ENCODE results near the gene ANKRD29. TPM values are rescaled to one million over a fixed set of nuclear protein-coding genes. Genes with fewer than 3 reads are reported as not detected.
"Not testable (repeated sequence)": the region's sequence is repeated elsewhere in the genome, so short reads cannot be mapped to it uniquely, and the experiment has no call there.

The ANKRD29 gene
- polyA plus RNA-seq, 1 donor, result 6.1 TPM

DNA sequence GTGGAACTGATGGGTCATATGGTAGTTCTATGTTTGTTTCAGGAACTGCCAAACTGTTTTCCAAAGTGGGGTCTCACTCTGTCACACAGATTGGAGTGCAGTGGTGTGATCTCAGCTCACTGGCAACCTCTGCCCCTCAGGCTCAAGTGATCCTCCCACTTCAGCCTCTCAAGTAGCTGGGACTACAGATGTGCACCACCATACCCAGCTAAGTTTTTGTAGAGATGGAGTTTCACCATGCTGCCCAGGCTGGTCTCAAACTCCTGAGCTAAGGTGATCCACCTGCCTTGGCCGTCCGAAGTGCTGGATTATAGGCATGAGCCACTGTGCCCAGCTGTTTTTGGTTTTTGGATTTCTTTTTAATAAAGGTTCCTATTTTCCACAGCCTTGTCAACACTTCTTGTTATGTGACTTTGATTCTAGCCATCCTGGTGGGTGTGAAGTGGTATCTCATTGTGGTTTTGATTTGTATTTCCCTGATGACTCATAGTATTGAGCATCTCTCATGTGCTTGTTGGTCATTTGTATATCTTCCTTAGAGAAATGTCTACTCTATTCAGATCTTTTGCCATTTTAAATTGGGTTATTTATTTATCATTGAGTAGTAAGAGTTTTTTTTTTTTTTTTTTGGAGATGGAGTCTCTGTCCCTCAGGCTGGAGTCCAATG lies 99.2 kb downstream of the ANKRD29 start:
- no CpG with 5 or more reads among the region's 2 CpGs for WGBS (ENCODE audit: insufficient coverage, low lambda C conversion rate)
- Histone ChIP-seq H3K36me3 (ENCODE audit: control insufficient read depth, insufficient read depth, low read length) (peaks cover 43% of the 10 kb centered on the region), H3K4me1 (ENCODE audit: control insufficient read depth, insufficient read depth, low read length) (peaks cover 11% of the 10 kb centered on the region), H3K27ac (ENCODE audit: low read length) (no peak overlapping the region), H3K4me3 (ENCODE audit: low read length) (no peak overlapping the region), H3K9me3 (ENCODE audit: control insufficient read depth, low read depth, low read length) (no peaks in the 10 kb centered on the region), H3K27me3 (ENCODE audit: control insufficient read depth, insufficient read depth, low read length) (no peaks in the 10 kb centered on the region)
- DNase-seq, result no peak

DNA sequence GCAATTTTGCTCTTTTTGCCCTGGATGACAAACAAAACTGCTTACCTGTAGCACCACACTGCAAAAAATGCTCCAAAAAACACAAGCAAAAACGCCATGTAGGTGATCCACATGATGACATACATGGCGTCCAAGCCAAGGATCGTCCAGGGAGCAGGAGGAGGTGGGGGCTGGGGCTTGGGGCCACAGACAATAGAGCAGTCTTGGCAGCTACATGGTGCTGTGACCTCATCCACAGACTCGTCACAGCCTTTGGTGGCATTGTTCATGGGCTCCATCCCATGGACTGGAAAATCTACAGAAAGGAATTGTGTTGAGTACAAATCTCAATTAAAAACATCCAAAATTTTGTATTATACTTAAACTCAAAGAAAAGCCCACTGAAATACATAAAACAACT lies 102.5 kb downstream of the ANKRD29 start:
- no peaks in the 10 kb centered on the region for H3K4me1 ChIP-seq (ENCODE audit: control insufficient read depth, insufficient read depth, low read length)
- H3K36me3 ChIP-seq (ENCODE audit: control insufficient read depth, insufficient read depth, low read length), result peaks cover 56% of the 10 kb centered on the region
- H3K4me3 ChIP-seq (ENCODE audit: low read length), result no peak overlapping the region
- no CpG with 5 or more reads among the region's 4 CpGs for WGBS (ENCODE audit: insufficient coverage, low lambda C conversion rate)
- H3K9me3 ChIP-seq (ENCODE audit: control insufficient read depth, low read depth, low read length), result no peaks in the 10 kb centered on the region
- no peak for DNase-seq
- H3K27me3 ChIP-seq (ENCODE audit: control insufficient read depth, insufficient read depth, low read length), result no peaks in the 10 kb centered on the region
- H3K27ac ChIP-seq (ENCODE audit: low read length), result no peak overlapping the region

DNA sequence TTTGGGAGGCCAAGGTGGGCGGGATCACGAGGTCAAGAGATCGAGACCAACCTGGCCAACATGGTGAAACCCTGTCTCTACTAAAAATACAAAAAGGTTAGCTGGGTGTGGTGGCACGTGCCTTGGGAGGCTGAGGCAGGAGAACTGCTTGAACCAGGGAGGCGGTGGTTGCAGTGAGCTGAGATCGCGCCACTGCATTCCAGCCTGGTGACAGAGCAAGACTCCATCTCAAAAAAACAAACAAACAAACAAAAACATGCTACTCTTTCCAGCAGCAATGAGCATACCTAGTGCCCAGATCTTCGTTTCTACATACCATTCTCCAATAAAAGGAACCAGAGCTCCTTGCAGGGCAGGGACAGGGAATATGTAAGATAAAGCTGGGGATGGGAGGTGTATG lies 105.2 kb downstream of the ANKRD29 start:
- not testable (repeated sequence) for H3K27ac ChIP-seq (ENCODE audit: low read length); H3K9me3 ChIP-seq (ENCODE audit: control insufficient read depth, low read depth, low read length); H3K27me3 ChIP-seq (ENCODE audit: control insufficient read depth, insufficient read depth, low read length); H3K4me3 ChIP-seq (ENCODE audit: low read length); H3K4me1 ChIP-seq (ENCODE audit: control insufficient read depth, insufficient read depth, low read length); DNase-seq
- WGBS (ENCODE audit: insufficient coverage, low lambda C conversion rate), result no CpG with 5 or more reads among the region's 8 CpGs
- peaks cover 71% of the 10 kb centered on the region for H3K36me3 ChIP-seq (ENCODE audit: control insufficient read depth, insufficient read depth, low read length)

DNA sequence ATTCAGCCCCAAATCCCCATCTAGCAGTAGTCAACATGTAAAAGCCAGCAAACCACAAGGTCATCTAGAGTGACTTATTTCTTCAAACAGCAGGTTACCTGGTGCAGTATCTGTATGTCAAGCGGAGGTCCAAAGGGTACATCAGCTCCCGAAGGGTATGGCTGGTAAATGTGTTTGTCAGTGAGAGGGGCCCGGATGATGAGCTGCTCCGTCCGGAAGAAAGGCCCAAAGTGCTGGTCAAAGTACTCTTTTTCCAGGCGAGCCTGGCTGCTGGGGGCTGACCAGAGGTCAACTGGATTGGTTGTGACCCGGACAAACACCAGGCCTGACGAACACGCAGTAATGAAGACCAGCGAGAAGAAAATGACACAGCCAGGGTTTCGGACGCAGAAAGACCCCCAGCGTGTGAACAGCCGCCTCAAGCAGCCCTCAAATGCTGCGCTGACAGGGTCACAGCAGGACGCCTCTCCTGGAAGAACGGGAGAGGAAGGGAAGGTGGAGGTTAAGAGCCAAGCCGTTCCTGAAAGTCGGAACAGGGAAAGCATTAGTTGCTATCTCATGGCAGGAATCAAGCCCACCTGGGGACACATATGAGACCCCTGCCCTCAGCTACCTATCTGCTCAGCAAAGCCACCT lies 106.4 kb downstream of the ANKRD29 start:
- DNase-seq, result peak in 1 of 2 donors; percentile 46
- Histone ChIP-seq H3K4me1 (ENCODE audit: control insufficient read depth, insufficient read depth, low read length) (no peaks in the 10 kb centered on the region), H3K27me3 (ENCODE audit: control insufficient read depth, insufficient read depth, low read length) (no peaks in the 10 kb centered on the region), H3K4me3 (ENCODE audit: low read length) (no peak overlapping the region), H3K27ac (ENCODE audit: low read length) (peak overlapping the region; percentile 39), H3K9me3 (ENCODE audit: control insufficient read depth, low read depth, low read length) (no peaks in the 10 kb centered on the region), H3K36me3 (ENCODE audit: control insufficient read depth, insufficient read depth, low read length) (peaks cover 75% of the 10 kb centered on the region)
- WGBS (ENCODE audit: insufficient coverage, low lambda C conversion rate), result 100% methylated on average over 4 of the region's 19 CpGs

DNA sequence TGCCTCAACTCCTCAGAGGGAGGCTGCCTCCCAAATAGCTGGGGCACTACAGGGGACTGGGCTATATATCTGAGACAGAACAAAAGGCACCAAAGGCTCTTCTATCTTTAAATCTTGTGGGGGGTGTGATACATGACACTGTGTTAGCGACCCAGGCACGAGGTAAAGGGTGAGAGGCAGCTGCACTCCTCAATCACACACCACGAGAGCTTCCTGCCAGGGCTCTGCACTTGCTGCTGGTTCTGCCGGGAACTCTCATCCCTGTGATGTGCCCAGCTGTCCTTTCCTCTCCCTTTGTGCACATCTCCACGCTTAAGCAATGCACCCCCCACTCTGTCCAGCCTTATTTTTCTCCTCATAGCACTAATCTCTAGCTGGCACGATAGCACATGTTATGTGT lies 108.8 kb downstream of the ANKRD29 start:
- Histone ChIP-seq H3K27ac (ENCODE audit: low read length) (no peak overlapping the region), H3K4me1 (ENCODE audit: control insufficient read depth, insufficient read depth, low read length) (no peaks in the 10 kb centered on the region), H3K36me3 (ENCODE audit: control insufficient read depth, insufficient read depth, low read length) (peaks cover 68% of the 10 kb centered on the region), H3K27me3 (ENCODE audit: control insufficient read depth, insufficient read depth, low read length) (no peaks in the 10 kb centered on the region), H3K4me3 (ENCODE audit: low read length) (no peak overlapping the region), H3K9me3 (ENCODE audit: control insufficient read depth, low read depth, low read length) (no peaks in the 10 kb centered on the region)
- no peak for DNase-seq
- WGBS (ENCODE audit: insufficient coverage, low lambda C conversion rate), result no CpG with 5 or more reads among the region's 6 CpGs

DNA sequence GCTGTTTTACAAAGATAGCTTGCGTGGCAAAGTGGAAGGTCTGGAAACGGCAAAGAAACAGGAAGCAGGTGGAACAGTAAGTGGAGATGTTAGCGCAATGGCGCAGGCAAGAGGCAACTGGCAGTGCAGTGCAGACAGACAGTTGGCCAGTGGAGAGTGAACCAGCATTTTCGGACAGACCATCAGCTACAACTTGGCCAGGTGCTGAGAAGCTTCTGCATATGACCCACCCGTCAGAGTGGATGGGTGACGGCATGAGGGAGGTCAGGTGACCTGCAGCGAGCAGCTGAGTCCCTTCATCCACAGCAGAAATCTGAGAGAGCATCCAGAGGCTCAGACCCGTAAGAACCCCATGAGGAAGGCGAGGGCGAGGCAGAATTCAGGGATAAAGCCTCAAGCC lies 110.2 kb downstream of the ANKRD29 start:
- H3K4me3 ChIP-seq (ENCODE audit: low read length), result no peak overlapping the region
- no peak for DNase-seq
- no peaks in the 10 kb centered on the region for H3K9me3 ChIP-seq (ENCODE audit: control insufficient read depth, low read depth, low read length)
- H3K27ac ChIP-seq (ENCODE audit: low read length), result no peak overlapping the region
- H3K27me3 ChIP-seq (ENCODE audit: control insufficient read depth, insufficient read depth, low read length), result no peaks in the 10 kb centered on the region
- H3K4me1 ChIP-seq (ENCODE audit: control insufficient read depth, insufficient read depth, low read length), result peaks cover 6% of the 10 kb centered on the region
- 100% methylated on average over 1 of the region's 11 CpGs for WGBS (ENCODE audit: insufficient coverage, low lambda C conversion rate)
- H3K36me3 ChIP-seq (ENCODE audit: control insufficient read depth, insufficient read depth, low read length), result peaks cover 62% of the 10 kb centered on the region

DNA sequence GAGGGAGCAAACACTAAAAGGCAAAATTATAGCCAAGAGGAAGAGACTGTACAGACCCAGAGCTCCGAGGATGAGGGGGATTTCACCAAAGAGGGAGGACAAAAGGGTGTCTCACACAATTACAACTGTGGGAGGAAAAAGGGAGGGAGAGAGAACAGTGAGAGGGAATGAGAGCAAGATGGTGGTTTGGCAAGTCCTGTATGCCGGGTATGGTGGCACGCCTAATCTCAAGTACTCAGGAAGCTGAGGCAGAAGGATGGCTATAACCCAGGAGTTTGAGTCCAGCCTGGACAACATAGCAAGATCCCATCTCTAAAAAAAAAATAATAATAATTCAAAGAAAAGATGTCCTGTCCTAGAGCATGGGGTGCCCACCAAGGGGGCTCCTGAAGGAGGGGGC lies 110.7 kb downstream of the ANKRD29 start:
- Histone ChIP-seq H3K9me3 (ENCODE audit: control insufficient read depth, low read depth, low read length) (no peaks in the 10 kb centered on the region), H3K4me1 (ENCODE audit: control insufficient read depth, insufficient read depth, low read length) (peaks cover 7% of the 10 kb centered on the region), H3K27me3 (ENCODE audit: control insufficient read depth, insufficient read depth, low read length) (no peaks in the 10 kb centered on the region), H3K36me3 (ENCODE audit: control insufficient read depth, insufficient read depth, low read length) (peaks cover 60% of the 10 kb centered on the region), H3K4me3 (ENCODE audit: low read length) (no peak overlapping the region), H3K27ac (ENCODE audit: low read length) (no peak overlapping the region)
- no peak for DNase-seq
- WGBS (ENCODE audit: insufficient coverage, low lambda C conversion rate), result 100% methylated on average over 1 of the region's 3 CpGs

DNA sequence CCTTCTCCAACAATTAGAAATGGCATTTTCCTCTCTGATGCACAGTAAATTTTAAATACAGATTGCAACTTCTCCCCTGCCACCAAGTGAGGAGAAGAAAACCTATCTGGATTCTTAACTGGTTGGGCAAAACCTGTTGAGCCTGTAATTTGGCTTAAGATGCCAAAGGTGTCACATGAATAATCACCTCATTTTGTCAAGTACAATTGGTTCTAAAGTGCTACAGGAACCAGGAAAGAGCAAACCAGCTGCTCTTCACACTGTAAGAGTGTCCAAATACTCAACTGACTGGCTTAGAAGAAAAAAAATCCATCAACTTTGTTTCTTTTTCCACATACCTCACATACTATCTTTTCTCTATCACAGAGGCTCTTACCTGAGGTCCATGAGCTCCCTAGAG lies 111.8 kb downstream of the ANKRD29 start:
- Histone ChIP-seq H3K9me3 (ENCODE audit: control insufficient read depth, low read depth, low read length) (no peaks in the 10 kb centered on the region), H3K36me3 (ENCODE audit: control insufficient read depth, insufficient read depth, low read length) (peaks cover 58% of the 10 kb centered on the region), H3K4me1 (ENCODE audit: control insufficient read depth, insufficient read depth, low read length) (peaks cover 7% of the 10 kb centered on the region), H3K27ac (ENCODE audit: low read length) (no peak overlapping the region), H3K4me3 (ENCODE audit: low read length) (no peak overlapping the region), H3K27me3 (ENCODE audit: control insufficient read depth, insufficient read depth, low read length) (no peaks in the 10 kb centered on the region)
- no peak for DNase-seq

Other genes with a start within 250 kb of the ANKRD29 start
- 93.8 TPM for gene RIOK3, start 209.6 kb downstream of the ANKRD29 start, polyA plus RNA-seq
- gene RMC1, start 159.4 kb downstream of the ANKRD29 start, polyA plus RNA-seq, result 14.4 TPM
- gene NPC1, start 76.4 kb downstream of the ANKRD29 start, polyA plus RNA-seq, result 34.6 TPM
- 48.8 TPM for gene LAMA3, start 26.5 kb upstream of the ANKRD29 start, polyA plus RNA-seq